NB4 (cell line): ENCODE results near the gene KYNU.

ENCODE experiments used
- CTCF ChIP-seq: IDR thresholded peaks from one replicate; pipeline ENCODE4 v1.5.1; 2012; ENCODE audit warnings: low read depth, low read length
- POLR2A ChIP-seq: IDR thresholded peaks from 2 replicates; pipeline ENCODE4 v1.6.1; 2011; ENCODE audit warnings: mild to moderate bottlenecking; ENCODE audit not compliant: insufficient read length; ENCODE audit errors: extremely low read depth

GRCh38 chr2:142940606-142941223 lies 63.3 kb downstream of the KYNU start:
- TF ChIP-seq CTCF (no peak), POLR2A (no peak)
